Endothelial cell of hepatic sinusoid (primary cell): ENCODE results near the gene GRK5.

Experiments
- in situ Hi-C: cut with HindIII; loops from 2 replicates; pipeline ENCODE4 v1.10.0; 2017; ENCODE audit warnings: low sequenced_read_pairs

The GRK5 gene

GRCh38 chr10:119483001-119483400 is 275.6 kb downstream of the GRK5 start:
- in situ Hi-C loops: no loop called here

DNA sequence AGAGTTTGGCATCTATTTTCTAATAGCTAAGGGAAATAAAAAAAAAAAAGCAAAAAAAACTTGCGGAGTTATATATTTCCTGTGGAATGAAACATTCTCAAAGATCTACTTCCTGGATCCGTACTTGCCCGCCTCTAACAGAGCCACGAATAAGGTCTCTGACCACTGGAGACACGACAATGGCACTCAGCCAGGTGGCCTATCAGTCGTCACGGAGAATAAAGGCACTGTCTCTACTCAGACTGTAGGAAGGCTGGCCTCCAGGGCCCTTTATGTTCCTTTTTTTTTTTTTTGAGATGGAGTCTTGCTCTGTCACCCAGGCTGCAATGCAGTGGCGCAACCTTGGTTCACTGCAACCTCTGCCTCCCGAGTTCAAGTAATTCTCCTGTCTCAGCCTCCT is 276.5 kb downstream of the GRK5 start:
- in situ Hi-C loops: no loop called here

GRCh38 chr10:119488675-119489074 is 281.3 kb downstream of the GRK5 start:
- in situ Hi-C loops: no loop called here

DNA sequence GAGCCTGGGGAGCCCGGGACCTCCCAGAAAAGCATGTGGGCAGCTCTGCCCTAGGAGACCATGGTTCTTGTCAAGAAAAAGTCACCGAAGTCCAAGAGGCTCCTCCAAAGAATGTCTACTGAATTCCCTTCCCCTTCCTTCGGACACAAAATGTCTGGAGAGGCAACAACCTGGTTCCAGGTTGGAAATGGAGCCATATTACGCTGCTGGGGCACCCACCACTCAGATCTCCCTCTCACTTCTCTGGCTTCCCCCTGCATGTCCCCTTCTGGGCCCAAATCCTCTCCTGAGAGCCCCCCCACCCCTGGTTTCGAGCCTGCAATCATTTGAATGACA is 282.6 kb downstream of the GRK5 start:
- in situ Hi-C loops: loop anchor here (10.0 kb wide), 1 partner anchor 285 kb away; the partner anchor contains the start of gene GRK5

GRCh38 chr10:119491966-119492757 is 284.8 kb downstream of the GRK5 start:
- in situ Hi-C loops: loop anchor here (10.0 kb wide), 1 partner anchor 287 kb away; the partner anchor contains the start of gene GRK5

DNA sequence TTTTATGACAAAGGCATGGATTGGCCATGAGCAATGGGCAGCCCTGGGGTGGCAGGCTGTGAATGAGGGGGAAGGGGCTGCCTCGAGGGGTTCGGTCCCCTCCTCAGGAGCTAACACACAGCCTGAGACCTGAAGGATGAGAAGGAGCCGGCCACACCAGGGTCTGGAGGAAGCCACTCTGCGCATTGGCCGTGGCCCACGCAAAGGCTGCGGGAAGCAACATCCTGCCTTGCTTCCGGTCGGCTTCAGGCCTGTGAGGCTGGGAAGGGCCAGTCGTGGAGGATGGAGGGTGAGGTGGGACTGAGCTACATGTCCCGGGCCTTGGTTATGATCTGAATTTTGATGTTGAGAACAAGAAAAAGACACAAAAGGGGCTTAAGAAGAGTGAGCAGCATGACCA is 285.8 kb downstream of the GRK5 start:
- in situ Hi-C loops: loop anchor here (10.0 kb wide), 1 partner anchor 288 kb away; the partner anchor contains the start of gene GRK5

DNA sequence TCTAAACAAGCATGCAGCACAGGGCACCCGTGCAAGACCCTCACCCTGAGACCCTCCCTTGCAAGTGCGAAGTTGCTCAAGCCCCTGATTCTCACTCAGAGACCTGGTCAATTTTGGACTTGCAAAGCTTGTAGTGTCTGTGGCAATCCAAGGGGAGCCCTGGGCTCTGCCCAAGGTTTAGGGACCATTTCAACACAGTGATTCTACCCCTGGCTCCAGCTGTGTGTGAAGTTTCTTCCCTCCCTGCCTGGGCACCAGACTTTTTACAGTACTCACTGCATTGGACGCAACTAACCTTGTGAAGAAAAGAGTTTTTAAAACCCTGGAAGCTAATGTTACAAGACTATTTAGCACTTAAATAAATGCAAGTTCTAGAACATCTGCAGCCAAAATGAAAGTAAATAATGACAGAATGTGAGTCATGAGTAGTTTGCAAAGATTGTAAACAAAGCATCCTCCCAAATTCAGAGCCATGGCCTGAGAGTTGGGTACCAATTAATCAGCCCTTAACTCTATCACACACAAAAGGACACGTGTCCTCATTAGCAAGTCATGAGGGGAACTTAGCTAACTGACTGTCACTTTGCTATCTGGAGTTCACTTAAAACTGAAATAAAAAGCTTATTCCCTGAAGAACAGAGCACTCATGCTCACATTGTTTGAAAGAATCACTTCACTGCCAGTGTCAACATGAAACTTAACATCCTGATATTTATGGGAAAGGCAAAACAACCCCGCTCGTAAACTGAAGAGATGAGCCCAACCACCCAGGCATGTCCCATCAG is 287.1 kb downstream of the GRK5 start:
- in situ Hi-C loops: loop anchor here (10.0 kb wide), 1 partner anchor 290 kb away; the partner anchor contains the start of gene GRK5

GRCh38 chr10:119495021-119495505 is 287.7 kb downstream of the GRK5 start:
- in situ Hi-C loops: loop anchor here (10.0 kb wide), 1 partner anchor 290 kb away; the partner anchor contains the start of gene GRK5

- in situ Hi-C loops: loop anchor here (10.0 kb wide), 1 partner anchor 291 kb away; the partner anchor contains the start of gene GRK5
Observed at GRCh38 chr10:119495545-119495944, 288.2 kb downstream of the GRK5 start.

- in situ Hi-C loops: loop anchor here (10.0 kb wide), 1 partner anchor 291 kb away; the partner anchor contains the start of gene GRK5
Observed at GRCh38 chr10:119496273-119496672, 288.9 kb downstream of the GRK5 start.

DNA sequence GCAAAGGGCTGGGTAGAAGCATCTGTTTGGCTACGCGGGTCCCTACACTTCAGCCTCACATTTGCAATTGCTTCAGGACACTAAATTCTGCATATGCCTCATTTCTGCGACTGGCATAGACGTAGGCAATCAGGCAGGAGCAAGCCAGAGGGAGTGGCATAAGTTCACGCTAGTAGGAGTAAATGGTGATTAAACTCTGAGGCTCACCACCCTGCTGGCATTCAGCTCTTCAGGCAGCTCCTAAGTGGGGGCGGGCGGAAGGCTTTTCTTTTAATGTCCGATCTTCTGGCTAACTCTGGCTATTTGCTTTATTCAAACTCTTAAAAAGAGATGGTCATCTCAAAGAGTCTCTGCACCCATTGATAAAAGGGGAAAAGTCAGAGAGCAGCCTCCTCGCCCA is 289.9 kb downstream of the GRK5 start:
- in situ Hi-C loops: loop anchor here (10.0 kb wide), 1 partner anchor 292 kb away; the partner anchor contains the start of gene GRK5

GRCh38 chr10:119498889-119499676 is 291.7 kb downstream of the GRK5 start:
- in situ Hi-C loops: loop anchor here (10.0 kb wide), 1 partner anchor 294 kb away; the partner anchor contains the start of gene GRK5

DNA sequence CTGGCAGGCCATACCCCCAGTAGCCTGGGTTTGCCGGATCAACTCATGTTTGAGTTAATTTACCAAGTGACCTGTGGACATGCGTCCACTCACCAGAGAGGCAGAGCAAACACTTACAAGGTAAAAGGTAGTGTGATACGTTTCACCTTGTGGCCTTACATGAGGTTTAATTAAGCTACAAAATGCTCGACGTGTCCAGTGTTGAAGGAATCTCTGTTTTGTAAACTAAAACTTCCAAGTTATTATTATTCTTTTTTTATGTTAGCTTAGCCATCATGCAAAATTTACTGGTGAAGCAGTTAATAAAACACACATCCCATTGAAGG is 292.3 kb downstream of the GRK5 start:
- in situ Hi-C loops: loop anchor here (10.0 kb wide), 1 partner anchor 295 kb away; the partner anchor contains the start of gene GRK5

DNA sequence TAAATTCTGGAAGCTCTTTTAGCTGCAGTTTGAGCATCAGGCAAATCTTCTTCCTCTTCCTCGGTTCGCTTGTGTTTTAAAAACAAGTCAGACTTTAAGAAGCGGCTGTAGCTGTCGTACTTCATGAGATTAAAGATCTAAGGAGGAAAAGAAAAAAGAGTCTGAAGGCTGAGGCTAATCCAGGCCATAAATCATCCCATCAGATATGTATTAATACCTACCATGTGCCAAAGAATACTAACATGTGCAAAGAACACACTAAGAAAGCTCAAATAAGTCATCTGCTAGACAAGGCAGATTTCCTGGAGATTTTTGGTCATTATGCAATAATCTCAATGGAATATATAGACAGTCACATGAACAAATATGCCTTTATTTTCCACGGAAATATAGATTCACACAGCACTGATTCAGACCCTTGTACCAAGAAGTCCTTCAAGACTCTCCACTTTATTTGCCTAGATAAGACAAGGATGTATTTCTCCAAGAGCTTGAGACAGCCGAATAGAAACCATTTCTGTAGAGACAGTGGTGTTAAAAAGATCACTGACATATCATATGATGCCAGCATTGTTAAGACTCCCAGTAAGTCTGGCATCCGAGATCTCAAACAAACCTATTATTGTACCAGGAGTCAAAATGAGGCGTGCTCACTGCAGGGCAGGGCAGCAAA is 292.9 kb downstream of the GRK5 start:
- in situ Hi-C loops: no loop called here

DNA sequence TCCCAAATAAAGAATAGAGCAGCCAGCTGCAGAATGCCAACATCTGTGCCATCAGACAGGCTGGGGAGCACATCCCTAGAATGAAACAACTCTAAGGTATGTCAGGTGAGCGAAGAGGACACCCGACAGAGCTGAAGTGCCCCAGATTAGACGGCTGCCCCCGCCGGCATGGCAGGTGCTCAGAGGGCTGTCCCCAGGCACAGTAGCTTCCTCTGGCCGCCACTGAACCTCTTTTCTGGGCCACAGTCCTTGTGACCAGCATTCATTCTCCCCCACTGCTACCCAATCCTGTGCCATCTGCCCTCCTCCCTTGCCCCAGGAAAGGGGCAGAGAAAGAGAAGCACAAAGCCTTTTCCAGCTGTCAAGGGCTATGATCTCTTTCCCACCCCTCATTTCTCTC is 293.4 kb downstream of the GRK5 start:
- in situ Hi-C loops: no loop called here

- in situ Hi-C loops: no loop called here
Observed at GRCh38 chr10:119501690-119502089, 294.3 kb downstream of the GRK5 start.

DNA sequence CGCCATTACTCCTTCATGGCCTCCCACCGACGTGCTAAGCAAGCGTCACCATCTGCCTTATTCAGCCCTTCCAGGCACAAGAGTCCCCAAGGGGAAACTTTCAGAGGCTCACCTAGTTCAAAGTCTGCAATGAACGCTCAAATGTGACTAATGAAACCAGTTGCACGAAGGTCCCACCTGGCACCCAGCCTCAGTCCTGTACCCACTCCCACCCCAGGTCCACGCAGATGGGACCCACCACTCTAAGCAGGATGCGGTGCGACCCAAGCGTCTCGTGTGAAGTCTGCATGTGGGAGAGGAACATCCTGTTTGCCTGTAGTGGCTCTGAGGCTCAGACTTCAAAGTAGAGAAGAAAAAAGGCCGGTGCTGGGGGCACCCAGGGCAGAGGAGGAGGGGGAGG is 294.8 kb downstream of the GRK5 start:
- in situ Hi-C loops: no loop called here

DNA sequence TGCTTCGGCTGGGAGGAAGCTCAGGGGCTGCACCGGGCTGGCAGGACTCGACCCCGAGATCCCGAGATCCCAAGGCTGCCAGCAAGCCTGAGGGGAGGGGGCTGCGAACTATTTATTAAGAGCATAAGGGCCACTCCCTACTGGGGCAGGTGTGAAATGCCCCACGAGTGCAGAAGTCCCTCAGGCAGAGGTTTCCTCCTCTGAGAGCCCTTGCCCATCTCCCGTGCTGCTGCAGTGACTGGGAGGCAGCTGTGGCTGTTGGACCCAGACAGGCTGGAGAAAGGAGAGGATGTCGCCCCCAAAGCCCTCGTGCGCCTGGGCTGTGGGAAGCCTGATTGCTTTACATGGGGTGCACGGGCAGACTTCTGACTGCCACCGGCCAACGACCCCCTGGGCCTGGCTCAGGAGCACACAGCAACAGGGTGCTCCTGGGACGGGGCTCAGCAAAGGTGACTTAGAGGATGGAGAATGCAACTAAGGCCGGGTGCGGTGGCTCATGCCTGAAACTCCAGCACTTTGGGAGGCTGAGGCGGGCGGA is 295.3 kb downstream of the GRK5 start:
- in situ Hi-C loops: no loop called here

DNA sequence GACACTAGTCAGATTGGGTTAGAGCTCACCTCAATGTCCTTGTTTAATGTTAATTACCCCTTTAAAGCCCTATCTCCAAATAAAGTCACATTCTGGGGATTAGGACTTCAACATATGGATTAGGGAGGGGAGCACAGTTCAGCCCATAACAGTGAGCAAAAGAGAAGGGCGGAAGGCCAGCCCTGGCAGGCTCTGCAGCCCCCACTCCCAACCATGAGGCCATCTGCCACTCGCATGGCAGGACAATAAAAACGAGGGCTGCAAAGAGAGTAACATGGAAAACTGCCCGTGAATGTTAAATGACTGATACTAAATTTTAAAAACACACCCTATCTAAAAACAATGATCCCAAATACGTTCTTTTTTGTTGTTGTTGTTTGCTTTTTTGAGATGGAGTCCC is 296.4 kb downstream of the GRK5 start:
- in situ Hi-C loops: no loop called here

DNA sequence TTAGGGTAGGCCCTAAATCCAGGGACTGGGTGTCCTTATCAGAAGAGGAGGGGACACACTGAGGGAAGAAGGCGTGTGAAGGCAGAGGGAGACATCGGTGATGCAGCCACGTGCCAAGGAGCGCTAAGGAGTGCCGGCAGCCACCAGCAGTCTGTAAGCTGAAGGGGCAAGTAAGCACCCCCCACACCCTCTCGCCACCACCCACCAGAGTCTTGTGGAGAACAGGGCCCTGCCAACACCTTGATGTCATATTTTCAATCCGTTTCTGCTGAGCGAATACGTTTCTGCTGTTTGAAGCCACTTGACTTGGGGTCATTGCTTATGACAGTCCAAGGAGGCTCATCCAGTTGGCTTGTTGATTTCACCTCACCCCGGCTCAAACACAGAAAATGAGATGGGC is 297.3 kb downstream of the GRK5 start:
- in situ Hi-C loops: no loop called here
